Endothelial cell (in vitro differentiated cells): ENCODE measurements around the gene DYNC1LI2. TPM values are rescaled to one million over a fixed set of nuclear protein-coding genes. Genes with fewer than 3 reads are reported as not detected.

Experiments used
- DNase-seq: peaks from one replicate; pipeline ENCODE4 v3.0.0; 2021; ENCODE audit warnings: low spot score
- H3K27ac Mint-ChIP-seq: one replicate; pipeline ENCODE4 v1.8.0; 2021; ENCODE audit warnings: mixed read lengths, inconsistent platforms; ENCODE audit not compliant: unreplicated experiment
- H3K27me3 Mint-ChIP-seq: one replicate; pipeline ENCODE4 v1.8.0; 2021; ENCODE audit warnings: mild to moderate bottlenecking, moderate library complexity, mixed read lengths, inconsistent platforms; ENCODE audit not compliant: unreplicated experiment
- H3K36me3 Mint-ChIP-seq: one replicate; pipeline ENCODE4 v1.8.0; 2021; ENCODE audit warnings: mild to moderate bottlenecking, low read depth, mixed read lengths, inconsistent platforms; ENCODE audit not compliant: unreplicated experiment
- H3K4me1 Mint-ChIP-seq: one replicate; pipeline ENCODE4 v1.8.0; 2021; ENCODE audit warnings: mild to moderate bottlenecking, mixed read lengths, inconsistent platforms; ENCODE audit not compliant: unreplicated experiment
- H3K4me3 Mint-ChIP-seq: one replicate; pipeline ENCODE4 v1.8.0; 2021; ENCODE audit warnings: mild to moderate bottlenecking, mixed read lengths, inconsistent platforms; ENCODE audit not compliant: unreplicated experiment
- H3K9me3 Mint-ChIP-seq: one replicate; pipeline ENCODE4 v1.8.0; 2021; ENCODE audit warnings: mixed read lengths, inconsistent platforms; ENCODE audit not compliant: unreplicated experiment
- total RNA-seq: library from RNA; stranded (reverse); fragmentation: NEBNext Ultra II Directional; extraction: Animal tissue kit (Norgen Biotek cat#: 25700); gene quantifications from one replicate; pipeline ENCODE4 v1.2.1, GENCODE V29; 2021; ENCODE audit not compliant: unreplicated experiment
- TF ChIP-seq, protein P1 (sequence below): fragments of 200-600 bp; sonication (generic); IDR thresholded peaks from one replicate; pipeline ENCODE4 v1.5.0; 2021; ENCODE audit warnings: antibody characterized with exemption; ENCODE audit not compliant: unreplicated experiment

DYNC1LI2 gene
- total RNA-seq, 1 donor from 2014 or later: 138 TPM

GRCh38 chr16:66741169-66741900, 10.1 kb downstream of the DYNC1LI2 start:
- Mint-ChIP-seq H3K4me3 (peak overlapping the region; percentile 52), H3K36me3 (peaks cover 24% of the 10 kb centered on the region), H3K4me1 (peaks cover 20% of the 10 kb centered on the region), H3K27ac (peak overlapping the region; percentile 92), H3K9me3 (no peaks in the 10 kb centered on the region), H3K27me3 (peaks cover 3% of the 10 kb centered on the region)
- TF ChIP-seq, protein P1, sequence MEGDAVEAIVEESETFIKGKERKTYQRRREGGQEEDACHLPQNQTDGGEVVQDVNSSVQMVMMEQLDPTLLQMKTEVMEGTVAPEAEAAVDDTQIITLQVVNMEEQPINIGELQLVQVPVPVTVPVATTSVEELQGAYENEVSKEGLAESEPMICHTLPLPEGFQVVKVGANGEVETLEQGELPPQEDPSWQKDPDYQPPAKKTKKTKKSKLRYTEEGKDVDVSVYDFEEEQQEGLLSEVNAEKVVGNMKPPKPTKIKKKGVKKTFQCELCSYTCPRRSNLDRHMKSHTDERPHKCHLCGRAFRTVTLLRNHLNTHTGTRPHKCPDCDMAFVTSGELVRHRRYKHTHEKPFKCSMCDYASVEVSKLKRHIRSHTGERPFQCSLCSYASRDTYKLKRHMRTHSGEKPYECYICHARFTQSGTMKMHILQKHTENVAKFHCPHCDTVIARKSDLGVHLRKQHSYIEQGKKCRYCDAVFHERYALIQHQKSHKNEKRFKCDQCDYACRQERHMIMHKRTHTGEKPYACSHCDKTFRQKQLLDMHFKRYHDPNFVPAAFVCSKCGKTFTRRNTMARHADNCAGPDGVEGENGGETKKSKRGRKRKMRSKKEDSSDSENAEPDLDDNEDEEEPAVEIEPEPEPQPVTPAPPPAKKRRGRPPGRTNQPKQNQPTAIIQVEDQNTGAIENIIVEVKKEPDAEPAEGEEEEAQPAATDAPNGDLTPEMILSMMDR: no peak
- DNase-seq: peak; percentile 24

- Mint-ChIP-seq H3K36me3 (peaks cover 27% of the 10 kb centered on the region), H3K4me1 (peaks cover 20% of the 10 kb centered on the region), H3K9me3 (no peaks in the 10 kb centered on the region), H3K4me3 (no peak overlapping the region), H3K27me3 (peaks cover 3% of the 10 kb centered on the region), H3K27ac (peak overlapping the region; percentile 85)
- TF ChIP-seq, protein P1: no peak
- DNase-seq: no peak
Measured at GRCh38 chr16:66740533-66740932, 10.9 kb downstream of the DYNC1LI2 start.

DNA sequence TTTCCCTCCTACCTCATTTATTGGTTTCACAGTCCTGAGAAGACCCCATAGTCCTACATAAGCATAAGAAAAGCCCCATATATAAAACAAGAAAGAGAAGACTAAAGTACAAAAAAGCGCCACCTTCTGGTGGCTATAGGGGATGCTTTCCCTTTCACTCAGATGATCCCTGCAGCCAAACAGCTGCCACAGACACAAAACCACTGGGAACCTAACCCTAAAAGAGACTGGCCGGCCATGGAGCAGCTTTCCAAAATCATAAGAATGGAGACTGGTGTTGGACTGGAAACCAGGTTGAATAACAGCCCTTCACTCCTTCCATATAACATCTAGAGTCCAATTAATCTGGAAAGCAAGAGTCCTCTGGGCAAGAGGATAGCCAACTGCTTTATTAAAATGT, 11.4 kb downstream of the DYNC1LI2 start:
- TF ChIP-seq, protein P1: peak; percentile 88
- Mint-ChIP-seq H3K36me3 (peaks cover 27% of the 10 kb centered on the region), H3K27ac (peak overlapping the region; percentile 85), H3K27me3 (peaks cover 3% of the 10 kb centered on the region), H3K9me3 (no peaks in the 10 kb centered on the region), H3K4me3 (no peak overlapping the region), H3K4me1 (peaks cover 20% of the 10 kb centered on the region)
- peak; percentile 39 for DNase-seq

DNA sequence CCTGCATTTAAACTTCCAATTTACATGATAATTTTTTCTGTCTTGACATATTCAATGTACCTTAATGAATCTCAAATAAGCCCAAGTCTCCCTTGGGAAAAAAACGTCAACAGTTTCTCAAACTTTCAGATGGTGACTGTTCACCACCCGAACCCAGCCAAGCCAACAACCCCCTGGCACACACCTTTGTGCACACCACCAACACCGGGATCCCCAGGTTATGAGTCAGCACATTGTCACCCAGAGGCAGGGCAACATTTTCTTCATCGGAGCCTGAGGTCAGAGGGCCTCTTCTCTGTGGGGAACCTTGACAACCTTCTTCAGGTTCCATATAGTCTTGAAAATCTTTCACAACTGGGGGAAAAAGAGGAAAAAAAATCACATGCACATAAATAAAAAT, 15.5 kb downstream of the DYNC1LI2 start:
- DNase-seq: no peak
- Mint-ChIP-seq H3K4me3 (no peak overlapping the region), H3K27me3 (peaks cover 4% of the 10 kb centered on the region), H3K9me3 (no peaks in the 10 kb centered on the region), H3K36me3 (peaks cover 48% of the 10 kb centered on the region), H3K27ac (no peak overlapping the region), H3K4me1 (peaks cover 8% of the 10 kb centered on the region)
- TF ChIP-seq, protein P1: no peak

DNA sequence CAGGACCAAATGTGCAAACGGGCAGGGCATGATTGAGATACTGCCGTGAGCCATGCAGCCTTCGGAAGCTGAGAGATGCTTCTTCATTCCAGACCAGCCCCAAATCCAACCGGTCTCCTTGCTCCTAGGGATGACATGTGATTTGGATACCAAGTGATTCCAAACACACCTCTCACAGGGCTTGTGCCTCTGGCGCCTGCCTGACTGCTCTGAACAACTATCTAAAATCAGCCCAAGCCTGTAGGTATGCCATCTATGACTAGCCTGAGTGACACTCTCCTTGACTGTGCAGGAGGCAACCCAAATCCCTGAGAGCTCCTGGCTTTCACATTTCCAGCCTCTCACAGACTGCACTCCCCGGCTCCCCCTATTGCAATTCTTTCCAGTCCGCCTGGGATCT, 20.3 kb downstream of the DYNC1LI2 start:
- H3K4me1 Mint-ChIP-seq: no peaks in the 10 kb centered on the region
- TF ChIP-seq, protein P1: no peak
- no peak for DNase-seq
- H3K36me3 Mint-ChIP-seq: peaks cover 39% of the 10 kb centered on the region
- H3K9me3 Mint-ChIP-seq: no peaks in the 10 kb centered on the region
- peaks cover 2% of the 10 kb centered on the region for H3K27me3 Mint-ChIP-seq
- H3K4me3 Mint-ChIP-seq: peak overlapping the region; percentile 42
- no peak overlapping the region for H3K27ac Mint-ChIP-seq
